Hepatic stellate cell (primary cell): ENCODE data around the gene SPP2.

Source experiments
- DNase-seq: peaks from one replicate; pipeline ENCODE4 v3.0.0; 2011; ENCODE audit warnings: low spot score

Gene SPP2

GRCh38 chr2:234050455-234051135 lies at the start of gene SPP2:
Gene SPP2, plus strand, starts transcription at chr2:234050702. Its CDS starts 85 bp downstream, at chr2:234050787.
- DNase-seq = no peak

GRCh38 chr2:234001380-234002160 lies 48.9 kb upstream of the SPP2 start:
- DNase-seq = no peak

GRCh38 chr2:234002281-234002680 lies 48.2 kb upstream of the SPP2 start:
- DNase-seq = no peak

GRCh38 chr2:234003972-234004617 lies 46.4 kb upstream of the SPP2 start:
- peak; percentile 35 for DNase-seq

DNA sequence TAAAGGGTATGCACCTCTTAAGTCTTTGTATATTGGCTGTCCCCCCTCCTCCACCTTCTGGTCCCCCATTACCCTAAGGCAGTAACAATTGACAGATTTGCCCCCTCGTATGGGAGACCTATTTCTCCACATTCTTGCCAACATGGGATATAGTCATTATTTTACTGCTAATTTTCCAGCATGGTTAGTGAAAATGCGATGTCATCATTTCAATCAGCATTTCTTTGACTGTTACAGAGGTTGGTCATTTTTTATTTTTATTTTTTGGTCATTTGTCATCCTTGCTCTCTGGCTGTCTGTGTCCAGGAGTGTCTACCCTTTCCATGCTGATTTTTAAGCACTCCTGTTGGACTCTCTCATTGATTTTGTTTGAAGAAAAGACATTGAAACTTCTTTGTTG lies 45.4 kb upstream of the SPP2 start:
- DNase-seq = no peak

DNA sequence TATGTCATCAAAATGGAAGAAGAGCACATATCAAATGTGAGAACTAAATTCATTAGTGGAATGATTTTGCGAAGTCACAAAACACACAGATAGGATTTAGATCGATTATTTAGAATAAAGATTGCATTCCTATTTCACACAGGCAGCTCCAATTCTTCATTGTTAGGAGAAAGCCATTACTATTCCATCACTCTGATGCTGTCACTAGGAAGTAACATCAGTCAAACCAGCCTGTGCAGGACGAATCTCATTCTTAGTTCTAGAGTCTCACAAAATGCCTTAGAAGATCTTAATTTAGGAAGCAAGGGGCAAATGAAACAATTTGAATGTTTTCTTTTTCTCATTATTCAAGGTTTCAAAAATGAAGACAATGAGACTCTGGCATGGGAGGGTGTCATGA lies 44.0 kb upstream of the SPP2 start:
- DNase-seq = no peak

DNA sequence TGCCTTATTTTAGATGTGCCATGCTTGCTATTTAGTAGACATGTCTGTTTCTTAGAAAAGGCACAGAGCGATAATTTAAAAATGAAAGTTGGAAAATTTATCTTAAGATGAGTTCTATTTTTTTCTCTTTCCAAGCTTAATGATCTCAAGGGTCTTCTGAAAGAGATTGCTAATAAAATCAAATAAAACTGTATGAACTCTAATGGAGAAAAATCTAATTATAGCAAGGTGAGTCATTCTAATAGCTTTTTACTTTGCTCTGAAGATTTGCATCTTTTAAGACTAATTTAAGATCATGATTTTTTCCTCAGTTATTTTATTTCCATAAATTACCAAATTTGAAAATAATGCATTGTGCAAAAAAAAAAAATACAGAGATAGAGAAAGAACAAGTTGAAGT lies 36.1 kb upstream of the SPP2 start:
- no peak for DNase-seq

DNA sequence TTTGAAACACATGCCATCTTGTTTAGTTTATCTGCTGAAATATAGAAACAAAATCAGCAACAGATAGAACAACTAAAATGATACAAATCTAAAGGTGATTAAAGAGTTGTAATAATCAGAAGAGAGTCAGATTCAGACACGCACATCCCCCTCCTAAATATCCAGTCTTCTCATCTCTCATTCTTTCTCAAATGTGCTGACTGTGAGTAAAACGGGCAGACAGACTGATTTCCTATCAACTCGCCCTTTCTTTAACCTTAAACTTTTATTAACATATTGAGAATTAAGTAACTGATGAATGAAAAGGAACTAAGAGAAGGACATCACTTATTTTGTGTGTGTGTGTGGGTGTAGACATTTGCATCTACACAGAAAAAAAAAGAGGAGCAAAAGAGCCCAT lies 34.6 kb upstream of the SPP2 start:
- DNase-seq = no peak

- no peak for DNase-seq
Measured at GRCh38 chr2:234019896-234020295, 30.6 kb upstream of the SPP2 start.

GRCh38 chr2:234020332-234020731 lies 30.2 kb upstream of the SPP2 start:
- DNase-seq = no peak

- no peak for DNase-seq
Measured at GRCh38 chr2:234022424-234022823, 28.1 kb upstream of the SPP2 start.

- DNase-seq = no peak
Measured at GRCh38 chr2:234024304-234024703, 26.2 kb upstream of the SPP2 start.

GRCh38 chr2:234025466-234025865 lies 25.0 kb upstream of the SPP2 start:
- DNase-seq = no peak

- no peak for DNase-seq
Measured at GRCh38 chr2:234025891-234026401, 24.6 kb upstream of the SPP2 start.

DNA sequence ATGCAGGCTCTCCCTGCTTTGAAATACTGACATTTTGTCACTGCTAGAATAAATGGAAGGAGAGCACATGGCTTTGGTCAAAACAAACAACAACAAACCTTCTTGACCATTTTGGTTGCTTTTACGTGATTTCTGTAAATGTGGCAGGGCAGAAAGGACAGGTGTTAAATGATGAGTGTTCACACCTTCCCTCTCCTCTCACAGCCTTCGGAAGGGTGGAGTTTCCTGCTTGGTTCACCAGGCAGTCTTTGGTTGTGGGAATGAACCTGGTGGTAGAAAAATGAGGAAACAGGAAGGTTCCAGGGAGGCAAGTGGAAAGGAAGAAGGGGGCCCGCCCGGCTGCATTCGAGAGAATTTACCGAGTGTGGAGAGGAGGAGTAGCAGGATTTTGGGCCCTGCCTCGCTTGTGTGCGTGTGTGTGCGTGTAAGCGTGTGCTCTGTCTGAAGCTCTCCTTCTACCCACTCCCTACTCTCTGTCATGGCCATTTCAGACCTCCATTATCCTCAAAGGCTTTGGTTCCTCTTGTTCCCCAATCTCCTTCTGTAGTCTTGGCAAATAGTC lies 23.7 kb upstream of the SPP2 start:
- no peak for DNase-seq

- DNase-seq = no peak
Measured at GRCh38 chr2:234027641-234028040, 22.9 kb upstream of the SPP2 start.

DNA sequence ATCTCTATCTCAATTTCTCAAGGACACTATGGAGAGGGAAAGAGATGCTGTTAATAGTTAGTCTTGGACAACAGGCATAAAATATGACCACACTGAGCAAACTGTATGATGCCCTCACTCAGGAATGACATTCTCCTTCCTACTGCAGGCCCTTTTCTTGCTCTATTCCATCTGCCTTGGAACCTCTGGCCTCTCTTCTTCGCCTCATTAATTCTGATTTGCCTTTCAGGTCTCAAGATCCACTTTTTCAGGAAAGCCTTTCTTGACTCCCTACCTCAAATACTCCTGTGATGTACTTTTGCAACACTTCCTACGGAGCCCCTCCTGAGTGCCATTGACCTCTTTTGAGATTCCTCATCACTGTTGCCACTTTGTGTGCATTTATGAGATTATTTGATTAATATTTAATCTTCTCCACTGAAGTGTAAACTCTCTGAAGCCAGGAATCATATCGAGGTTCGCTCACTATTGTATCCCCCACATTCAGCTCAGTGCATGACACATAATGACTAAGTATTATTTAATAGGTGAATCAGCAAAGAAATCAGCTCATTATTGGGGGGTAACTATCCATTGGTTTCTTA lies 21.3 kb upstream of the SPP2 start:
- DNase-seq = no peak

GRCh38 chr2:234031207-234031606 lies 19.3 kb upstream of the SPP2 start:
- no peak for DNase-seq

DNA sequence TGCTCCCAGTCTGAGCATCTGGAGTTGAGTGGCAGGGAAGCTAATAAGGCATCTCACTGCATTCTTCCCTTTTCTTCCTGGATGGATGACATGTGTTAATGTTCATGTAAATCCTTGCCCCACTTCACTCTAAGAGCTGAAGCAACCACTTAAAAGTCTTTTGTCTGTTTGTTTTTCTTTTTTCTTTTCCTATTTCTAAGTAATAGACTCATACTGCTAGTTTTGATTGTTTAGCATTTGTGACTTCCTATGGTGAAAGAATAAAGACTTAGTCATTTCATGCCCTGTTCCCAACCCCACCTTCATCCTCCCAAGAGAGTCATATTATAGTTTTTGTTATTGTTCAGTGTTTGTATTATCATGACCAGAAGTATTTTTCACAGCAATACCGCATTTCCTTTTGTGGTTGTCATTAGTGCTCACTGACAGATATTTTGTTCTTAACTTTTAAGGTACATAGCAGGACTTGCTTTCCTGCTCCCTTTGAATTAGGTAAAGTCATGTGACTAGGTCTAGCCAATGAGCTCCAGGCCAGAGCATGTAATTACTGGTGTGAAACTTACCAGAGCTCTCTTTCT lies 18.1 kb upstream of the SPP2 start:
- no peak for DNase-seq

DNA sequence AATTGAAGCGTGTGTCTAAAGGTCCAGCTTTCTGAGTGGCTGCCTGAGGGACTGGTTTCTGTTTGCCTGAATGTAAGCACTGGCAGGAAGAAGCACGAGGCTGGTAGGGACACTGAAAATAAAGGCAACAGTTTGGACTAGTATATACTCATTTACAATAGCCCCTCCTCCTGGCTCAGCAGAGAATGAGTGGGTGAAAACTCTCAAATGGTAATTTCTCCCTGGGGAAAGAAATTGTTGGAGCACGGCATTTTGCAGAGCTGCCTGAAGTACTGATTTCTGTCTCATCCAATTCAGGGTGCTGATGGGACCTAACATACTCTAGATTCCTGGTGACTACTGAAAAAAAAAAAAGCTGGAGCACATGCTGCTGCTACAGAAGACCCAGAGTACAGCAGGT lies 17.3 kb upstream of the SPP2 start:
- no peak for DNase-seq

GRCh38 chr2:234033885-234034284 lies 16.6 kb upstream of the SPP2 start:
- DNase-seq = no peak
